ENCODE results near the gene WDR47. TPM values are rescaled to one million over a fixed set of nuclear protein-coding genes. Genes with fewer than 3 reads are reported as not detected.
"Not testable (repeated sequence)": the region's sequence is repeated elsewhere in the genome, so short reads cannot be mapped to it uniquely, and the experiment has no call there.

Gene WDR47
- total RNA-seq, 1 experiment from 2014 or later = 6.4 TPM

- Histone ChIP-seq H4K20me1 (ENCODE audit: insufficient read depth) (no peaks in the 10 kb centered on the region), H3K4me2 (no peak overlapping the region), H3K27ac (no peak overlapping the region), H3K9me3 (ENCODE audit: insufficient read depth, low read depth) (no peaks in the 10 kb centered on the region), H2AFZ (no peak overlapping the region), H3K79me2 (ENCODE audit: low read depth) (no peaks in the 10 kb centered on the region), H3F3A (ENCODE audit: insufficient read depth, low read depth) (no peaks in the 10 kb centered on the region; the same call in 1 of the 2 replicates), H3K4me3 (no peak overlapping the region), H3K9me2 (ENCODE audit: insufficient read depth) (no peaks in the 10 kb centered on the region), H3K36me3 (ENCODE audit: low read depth) (no peaks in the 10 kb centered on the region), H3K4me1 (replicated peaks; ENCODE audit: insufficient read depth) (no peaks in the 10 kb centered on the region), H3K27me3 (ENCODE audit: insufficient read depth, low read depth) (no peaks in the 10 kb centered on the region)
- no peak for DNase-seq
- TF ChIP-seq EZH2 (IDR thresholded peaks at IDR 0.05; ENCODE audit: low read depth) (no peak), CTCF (conservative IDR thresholded peaks at IDR 0.05) (no peak)
- ChIA-PET POLR2A (ENCODE audit: unreplicated experiment) (no interaction called here), CTCF (no interaction called here)
- intact Hi-C loops (cut with micrococcal nuclease; ENCODE audit: unreplicated experiment) = no loop called here
- no TSS peak for BruUV-seq (replicated peaks)
These were observed 14.2 kb upstream of the WDR47 start for GRCh38 chr1:109056064-109056463.

GRCh38 chr1:109052145-109052544 lies 10.2 kb upstream of the WDR47 start:
- H3K27ac ChIP-seq; H2AFZ ChIP-seq; H3K4me2 ChIP-seq; H3K79me2 ChIP-seq (ENCODE audit: low read depth); BruUV-seq (replicated peaks); H3K9me3 ChIP-seq (ENCODE audit: insufficient read depth, low read depth); H3K4me3 ChIP-seq; H3K9me2 ChIP-seq (ENCODE audit: insufficient read depth); POLR2A ChIA-PET (ENCODE audit: unreplicated experiment); H3K27me3 ChIP-seq (ENCODE audit: insufficient read depth, low read depth); CTCF ChIA-PET; H3K36me3 ChIP-seq (ENCODE audit: low read depth); intact Hi-C loops (cut with micrococcal nuclease; ENCODE audit: unreplicated experiment); DNase-seq; H4K20me1 ChIP-seq (ENCODE audit: insufficient read depth): not testable (repeated sequence)
- H3F3A ChIP-seq (ENCODE audit: insufficient read depth, low read depth) = 0 out of 2 replicates have a peak, but pooled peaks cover 13% of the 10 kb centered on the region
- peaks cover 11% of the 10 kb centered on the region for H3K4me1 ChIP-seq (replicated peaks; ENCODE audit: insufficient read depth)

- no peaks in the 10 kb centered on the region for H3K36me3 ChIP-seq (ENCODE audit: low read depth)
- no peak overlapping the region for H3K4me3 ChIP-seq
- no peak overlapping the region for H2AFZ ChIP-seq
- H3K9me2 ChIP-seq (ENCODE audit: insufficient read depth) = no peaks in the 10 kb centered on the region
- peak in 1 of 2 experiments; percentile 74 for DNase-seq
- no peak for TF ChIP-seq CTCF (conservative IDR thresholded peaks at IDR 0.05)
- no peak for TF ChIP-seq EZH2 (IDR thresholded peaks at IDR 0.05; ENCODE audit: low read depth)
- BruUV-seq (replicated peaks) = no TSS peak
- no peaks in the 10 kb centered on the region for H3K9me3 ChIP-seq (ENCODE audit: insufficient read depth, low read depth)
- H3K27ac ChIP-seq = no peak overlapping the region
- H3F3A ChIP-seq (ENCODE audit: insufficient read depth, low read depth) = 0 out of 2 replicates have a peak, but pooled peaks cover 13% of the 10 kb centered on the region
- no peaks in the 10 kb centered on the region for H3K27me3 ChIP-seq (ENCODE audit: insufficient read depth, low read depth)
- ChIA-PET CTCF (no interaction called here), POLR2A (ENCODE audit: unreplicated experiment) (interaction anchor here (0.6 kb wide), 1 partner anchor 8 kb away, joined by 5 read pairs; no protein-coding TSS in a partner anchor)
- H3K4me2 ChIP-seq = peak overlapping the region; percentile 0; the same call in 1 of the 2 replicates
- intact Hi-C loops (cut with micrococcal nuclease; ENCODE audit: unreplicated experiment) = no loop called here
- H4K20me1 ChIP-seq (ENCODE audit: insufficient read depth) = no peaks in the 10 kb centered on the region
- no peaks in the 10 kb centered on the region for H3K79me2 ChIP-seq (ENCODE audit: low read depth)
- peaks cover 11% of the 10 kb centered on the region for H3K4me1 ChIP-seq (replicated peaks; ENCODE audit: insufficient read depth)
These were observed 8.5 kb upstream of the WDR47 start for GRCh38 chr1:109050228-109050995.

Data from PC-9 (cell line).